Type B pancreatic cell (in vitro differentiated cells): ENCODE data around the gene SNN. TPM values are rescaled to one million over a fixed set of nuclear protein-coding genes. Genes with fewer than 3 reads are reported as not detected.

ENCODE experiments used
- DNase-seq: peaks from one replicate; pipeline ENCODE4 v3.0.0; 2021; ENCODE audit warnings: mixed read lengths; ENCODE audit not compliant: unreplicated experiment; ENCODE audit errors: extremely low spot score
- H3K27ac Mint-ChIP-seq: 2 replicates; pipeline ENCODE4 v1.8.0; 2021; ENCODE audit warnings: mild to moderate bottlenecking, mixed read lengths
- H3K27me3 Mint-ChIP-seq: 2 replicates; pipeline ENCODE4 v1.8.0; 2021; ENCODE audit warnings: mixed read lengths
- H3K36me3 Mint-ChIP-seq: 2 replicates; pipeline ENCODE4 v1.8.0; 2021; ENCODE audit warnings: mixed read lengths
- H3K4me1 Mint-ChIP-seq: one replicate; pipeline ENCODE4 v1.8.0; 2021; ENCODE audit warnings: mixed read lengths; ENCODE audit not compliant: unreplicated experiment
- H3K4me3 Mint-ChIP-seq: 2 replicates; pipeline ENCODE4 v1.8.0; 2021; ENCODE audit warnings: mild to moderate bottlenecking, mixed read lengths
- H3K9me3 Mint-ChIP-seq: 2 replicates; pipeline ENCODE4 v1.8.0; 2021; ENCODE audit warnings: mixed read lengths
- total RNA-seq: library from RNA; stranded (reverse); gene quantifications from 2 replicates; pipeline ENCODE4 v1.2.1, GENCODE V29; 2021; ENCODE audit warnings: low replicate concordance
- TF ChIP-seq, protein P1 (sequence below): fragments of 200-600 bp; sonication (generic); conservative IDR thresholded peaks from 2 replicates; pipeline ENCODE4 v1.5.0; 2021; ENCODE audit warnings: antibody characterized with exemption, mild to moderate bottlenecking

SNN gene
- total RNA-seq, 1 donor from 2014 or later, result 44.0 TPM

DNA sequence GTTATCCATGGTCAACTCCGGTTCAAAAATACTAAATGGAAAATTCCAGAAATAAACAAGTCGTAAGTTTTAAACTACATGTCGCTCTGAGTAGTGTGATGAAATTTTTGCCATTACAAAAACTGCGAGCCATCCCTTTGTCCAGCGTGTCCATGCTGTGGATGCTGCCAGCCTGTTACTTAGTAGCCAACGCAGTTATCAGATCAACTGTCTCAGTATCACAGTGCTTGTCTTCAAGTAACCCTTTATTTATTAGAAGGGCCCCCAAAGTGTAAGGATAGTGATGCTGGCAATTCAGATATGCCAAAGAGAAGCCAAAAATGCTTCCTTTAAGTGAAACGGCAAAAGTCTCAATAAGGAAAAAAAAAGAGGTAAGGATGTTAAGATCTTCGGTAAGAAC lies 23.9 kb downstream of the SNN start:
- no peak overlapping the region for H3K27ac Mint-ChIP-seq
- DNase-seq, result no peak
- peaks cover 8% of the 10 kb centered on the region for H3K4me1 Mint-ChIP-seq
- no peak overlapping the region for H3K4me3 Mint-ChIP-seq
- no peaks in the 10 kb centered on the region for H3K9me3 Mint-ChIP-seq
- peaks cover 35% of the 10 kb centered on the region for H3K36me3 Mint-ChIP-seq
- no peaks in the 10 kb centered on the region for H3K27me3 Mint-ChIP-seq
- TF ChIP-seq, protein P1, sequence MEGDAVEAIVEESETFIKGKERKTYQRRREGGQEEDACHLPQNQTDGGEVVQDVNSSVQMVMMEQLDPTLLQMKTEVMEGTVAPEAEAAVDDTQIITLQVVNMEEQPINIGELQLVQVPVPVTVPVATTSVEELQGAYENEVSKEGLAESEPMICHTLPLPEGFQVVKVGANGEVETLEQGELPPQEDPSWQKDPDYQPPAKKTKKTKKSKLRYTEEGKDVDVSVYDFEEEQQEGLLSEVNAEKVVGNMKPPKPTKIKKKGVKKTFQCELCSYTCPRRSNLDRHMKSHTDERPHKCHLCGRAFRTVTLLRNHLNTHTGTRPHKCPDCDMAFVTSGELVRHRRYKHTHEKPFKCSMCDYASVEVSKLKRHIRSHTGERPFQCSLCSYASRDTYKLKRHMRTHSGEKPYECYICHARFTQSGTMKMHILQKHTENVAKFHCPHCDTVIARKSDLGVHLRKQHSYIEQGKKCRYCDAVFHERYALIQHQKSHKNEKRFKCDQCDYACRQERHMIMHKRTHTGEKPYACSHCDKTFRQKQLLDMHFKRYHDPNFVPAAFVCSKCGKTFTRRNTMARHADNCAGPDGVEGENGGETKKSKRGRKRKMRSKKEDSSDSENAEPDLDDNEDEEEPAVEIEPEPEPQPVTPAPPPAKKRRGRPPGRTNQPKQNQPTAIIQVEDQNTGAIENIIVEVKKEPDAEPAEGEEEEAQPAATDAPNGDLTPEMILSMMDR, result no peak

DNA sequence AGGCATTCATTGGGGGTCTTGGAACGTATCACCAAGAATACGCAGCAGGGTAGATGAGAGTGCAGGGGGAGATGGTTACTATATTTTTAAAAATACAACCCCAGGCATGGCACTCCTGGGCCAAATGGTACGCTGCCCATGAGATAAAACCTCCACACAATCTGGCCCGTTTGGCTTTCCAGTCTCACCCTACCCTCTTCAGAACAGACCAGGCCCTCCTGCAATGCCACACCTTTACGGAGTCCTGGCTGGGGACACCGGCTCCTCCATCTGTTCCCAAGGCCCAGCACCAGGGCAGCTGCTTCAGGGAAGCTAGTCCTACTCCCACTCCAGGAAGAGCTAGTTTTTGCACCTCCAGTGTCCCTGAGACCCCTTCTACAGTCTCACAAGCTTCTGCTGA lies 24.4 kb downstream of the SNN start:
- no peaks in the 10 kb centered on the region for H3K27me3 Mint-ChIP-seq
- no peak for DNase-seq

DNA sequence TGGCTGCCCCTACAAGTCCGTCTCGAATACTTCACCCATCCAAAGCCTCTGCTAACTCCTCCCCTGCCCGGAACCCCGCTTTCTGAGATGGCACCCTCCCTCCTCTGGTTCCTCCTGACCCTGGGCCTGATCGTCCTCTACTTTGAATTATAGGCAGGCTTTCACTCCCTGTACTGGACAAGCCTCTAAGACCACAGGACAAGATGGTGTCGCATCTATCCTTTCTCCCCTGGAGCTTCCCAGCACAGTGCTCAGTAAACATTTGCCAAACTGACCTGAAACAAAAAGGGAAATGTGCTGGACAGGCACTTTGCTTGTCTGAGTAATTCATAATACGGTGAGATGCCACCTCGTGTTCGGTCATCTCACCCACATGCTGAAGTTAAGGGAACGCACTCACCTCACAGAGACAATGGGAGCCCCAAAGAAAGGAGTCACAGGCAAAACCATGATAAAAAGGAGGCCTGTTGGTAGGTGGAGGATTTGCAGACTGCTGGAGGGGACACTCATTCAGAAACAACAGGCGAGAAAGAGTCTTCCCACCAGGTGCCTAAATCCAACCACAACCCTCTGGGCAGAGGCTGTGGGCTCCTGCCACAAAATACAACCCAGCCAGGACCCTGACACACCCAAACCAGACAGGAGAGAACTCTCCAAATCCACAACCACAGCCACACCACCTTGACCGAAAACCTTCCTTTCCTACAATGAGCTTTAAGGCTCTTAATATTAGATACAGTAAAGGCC lies 28.2 kb downstream of the SNN start:
- TF ChIP-seq, protein P1, result no peak
- Mint-ChIP-seq H3K4me1 (peaks cover 3% of the 10 kb centered on the region), H3K4me3 (no peak overlapping the region), H3K27me3 (no peaks in the 10 kb centered on the region), H3K36me3 (peaks cover 26% of the 10 kb centered on the region), H3K27ac (no peak overlapping the region), H3K9me3 (no peaks in the 10 kb centered on the region)
- DNase-seq, result no peak

More for the DNA sequence above, 24.4 kb downstream of the SNN start:
- Mint-ChIP-seq H3K27ac (no peak overlapping the region), H3K4me1 (peaks cover 6% of the 10 kb centered on the region), H3K4me3 (no peak overlapping the region), H3K9me3 (no peaks in the 10 kb centered on the region), H3K36me3 (peaks cover 34% of the 10 kb centered on the region)
- TF ChIP-seq, protein P1, result no peak

DNA sequence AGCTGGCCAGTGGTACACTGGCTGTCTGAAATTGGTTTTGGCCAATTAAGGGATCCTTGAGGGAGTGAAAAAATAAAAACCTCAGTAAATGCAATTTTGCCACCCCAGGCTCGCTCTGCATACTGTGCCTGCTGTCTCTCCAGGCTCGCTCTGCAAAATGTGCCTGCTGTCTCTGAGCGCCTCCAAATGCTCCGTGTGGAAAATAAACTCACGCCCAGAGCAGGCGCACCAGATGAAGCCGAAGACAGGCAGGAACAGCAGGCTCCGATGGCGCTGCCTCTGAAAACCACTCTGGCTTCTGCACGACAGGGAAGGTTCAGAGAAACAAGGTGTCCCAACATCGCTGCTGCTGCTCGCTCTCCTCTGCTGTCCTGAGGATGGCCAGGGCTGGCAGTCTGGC lies 29.1 kb downstream of the SNN start:
- Mint-ChIP-seq H3K9me3 (no peaks in the 10 kb centered on the region), H3K27me3 (no peaks in the 10 kb centered on the region), H3K4me1 (peaks cover 3% of the 10 kb centered on the region), H3K27ac (no peak overlapping the region), H3K4me3 (no peak overlapping the region), H3K36me3 (peaks cover 23% of the 10 kb centered on the region)
- TF ChIP-seq, protein P1, result no peak
- no peak for DNase-seq

DNA sequence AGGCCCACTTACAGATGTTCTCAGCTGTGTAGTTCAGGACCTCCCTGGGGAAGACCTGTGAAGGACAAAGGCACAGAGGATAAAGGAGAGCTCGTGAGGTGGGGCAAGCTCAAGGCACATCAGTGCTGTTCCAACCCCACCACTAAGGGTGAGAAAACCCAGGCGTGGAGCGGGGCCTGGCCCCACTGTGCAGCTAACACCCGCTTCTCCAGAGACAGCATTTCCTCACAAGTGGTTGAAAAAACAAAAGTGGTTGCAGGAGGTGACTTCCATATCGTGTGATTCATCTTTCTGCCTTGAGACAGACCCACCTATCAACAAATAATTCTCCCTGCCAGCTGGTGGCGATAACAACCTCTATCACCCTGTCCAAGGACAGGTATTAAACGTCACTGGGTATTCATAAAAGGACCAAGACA lies 30.0 kb downstream of the SNN start:
- no peaks in the 10 kb centered on the region for H3K27me3 Mint-ChIP-seq
- no peak for DNase-seq
- TF ChIP-seq, protein P1, result no peak
- peaks cover 3% of the 10 kb centered on the region for H3K4me1 Mint-ChIP-seq
- H3K9me3 Mint-ChIP-seq, result no peaks in the 10 kb centered on the region
- peak overlapping the region; percentile 32 for H3K27ac Mint-ChIP-seq
- no peak overlapping the region for H3K4me3 Mint-ChIP-seq
- H3K36me3 Mint-ChIP-seq, result peaks cover 22% of the 10 kb centered on the region
